ENCODE results near the gene FAM163B.

Gene FAM163B

DNA sequence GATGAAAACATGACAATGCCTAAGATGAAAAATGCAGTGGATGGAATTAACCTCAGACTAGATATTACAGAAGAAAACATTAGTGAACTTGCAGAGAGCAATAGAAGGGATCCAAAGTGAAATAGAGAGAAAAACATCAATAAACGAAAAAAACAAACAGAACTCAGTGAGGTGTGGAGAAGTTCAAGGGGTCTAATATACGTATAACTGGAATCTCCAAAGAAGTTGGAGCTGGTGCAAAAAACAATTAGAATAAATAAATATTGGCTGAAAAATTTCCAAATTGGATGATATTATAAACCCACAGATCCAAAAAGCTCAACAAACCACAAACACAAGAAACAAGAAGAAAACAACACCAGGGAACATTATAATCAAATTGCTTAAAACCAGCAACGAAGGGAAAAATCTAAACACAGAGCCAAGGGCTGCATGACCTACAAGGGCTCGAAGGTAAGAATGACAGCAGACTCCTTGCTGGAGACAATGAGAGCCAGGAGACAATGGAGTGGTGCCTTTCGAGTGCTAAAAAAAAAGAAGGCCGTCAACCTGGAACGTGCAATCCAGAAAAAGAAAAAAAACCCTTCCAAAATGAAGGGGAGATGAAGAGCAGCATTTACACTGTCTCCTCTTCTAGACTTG is 11.8 kb downstream of the FAM163B start:
- DNase-seq, result no peak

GRCh38 chr9:133595910-133596309 is 13.3 kb downstream of the FAM163B start:
- DNase-seq, result no peak

- DNase-seq, result no peak
Measured at GRCh38 chr9:133594310-133594709, 14.9 kb downstream of the FAM163B start.

DNA sequence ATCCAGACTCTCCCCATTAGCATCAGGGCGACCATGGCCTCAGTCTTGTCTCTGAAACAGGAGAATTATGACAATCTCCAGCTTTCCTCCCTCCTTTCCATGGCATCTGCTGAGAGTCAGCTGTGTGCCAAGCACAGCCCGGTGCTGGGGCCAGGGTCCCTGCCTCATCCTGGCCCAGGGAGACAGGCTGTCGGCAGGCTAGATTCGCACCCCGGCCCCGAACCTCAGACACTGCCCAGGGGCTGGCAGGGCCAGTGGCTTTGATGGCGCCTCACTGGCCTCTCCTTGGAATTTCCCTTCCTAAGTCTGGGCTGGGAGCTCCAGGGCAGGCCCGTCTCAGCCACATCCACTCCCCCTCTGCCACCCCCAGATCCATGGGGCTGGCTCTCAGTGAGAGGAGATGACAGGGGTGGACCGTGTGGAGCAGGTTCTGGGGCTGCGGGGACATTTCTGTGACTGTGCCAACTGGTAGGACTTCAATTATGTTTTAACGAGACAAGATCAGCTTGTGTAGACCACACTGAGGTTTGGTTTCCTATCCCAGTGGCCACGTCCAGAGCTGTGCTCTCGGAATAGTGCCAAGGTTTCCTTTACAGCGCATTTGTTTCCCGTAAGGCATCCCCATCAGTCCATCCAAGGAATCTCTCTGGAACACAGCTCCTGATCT is 15.5 kb downstream of the FAM163B start:
- DNase-seq, result no peak

- DNase-seq, result no peak
Measured at GRCh38 chr9:133592731-133593409, 16.3 kb downstream of the FAM163B start.

- no peak for DNase-seq
Measured at GRCh38 chr9:133591985-133592384, 17.2 kb downstream of the FAM163B start.

- DNase-seq, result no peak
Measured at GRCh38 chr9:133591116-133591910, 17.9 kb downstream of the FAM163B start.

DNA sequence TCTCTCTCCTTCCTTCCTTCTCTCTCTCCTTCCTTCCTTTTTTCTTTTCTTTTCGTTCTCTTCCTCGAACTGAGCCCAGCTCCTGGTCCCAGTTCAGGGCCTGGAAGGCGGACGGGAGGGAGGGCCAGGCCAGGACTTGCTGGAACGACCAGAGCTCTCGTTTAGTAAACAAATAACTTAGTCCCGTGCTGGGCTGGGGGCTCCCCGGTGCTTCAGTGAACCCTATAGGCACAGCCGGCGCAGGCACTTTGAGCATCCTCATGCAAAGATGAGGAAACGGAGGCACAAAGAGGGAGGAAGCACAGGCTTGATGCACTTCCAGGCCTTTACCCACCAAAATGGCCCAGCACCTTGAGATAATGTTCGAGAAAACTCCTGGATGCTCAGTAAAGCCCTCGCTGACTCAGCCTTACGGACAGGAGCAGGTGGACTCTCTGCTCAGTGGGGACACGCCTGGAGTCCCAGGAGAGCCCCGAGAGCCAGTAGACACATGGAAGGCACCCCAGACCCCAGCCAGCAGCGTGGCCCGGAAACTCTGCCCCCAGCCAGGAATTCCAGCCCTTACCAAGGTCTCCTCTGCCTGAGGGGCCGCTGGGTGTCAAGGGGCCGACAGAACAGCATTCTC is 18.8 kb downstream of the FAM163B start:
- no peak for DNase-seq

- DNase-seq, result no peak
Measured at GRCh38 chr9:133589454-133590227, 19.5 kb downstream of the FAM163B start.

GRCh38 chr9:133587466-133587865 is 21.7 kb downstream of the FAM163B start:
- DNase-seq, result no peak

- DNase-seq, result no peak
Measured at GRCh38 chr9:133587051-133587450, 22.1 kb downstream of the FAM163B start.

GRCh38 chr9:133585481-133586351 is 23.5 kb downstream of the FAM163B start:
- DNase-seq, result no peak

DNA sequence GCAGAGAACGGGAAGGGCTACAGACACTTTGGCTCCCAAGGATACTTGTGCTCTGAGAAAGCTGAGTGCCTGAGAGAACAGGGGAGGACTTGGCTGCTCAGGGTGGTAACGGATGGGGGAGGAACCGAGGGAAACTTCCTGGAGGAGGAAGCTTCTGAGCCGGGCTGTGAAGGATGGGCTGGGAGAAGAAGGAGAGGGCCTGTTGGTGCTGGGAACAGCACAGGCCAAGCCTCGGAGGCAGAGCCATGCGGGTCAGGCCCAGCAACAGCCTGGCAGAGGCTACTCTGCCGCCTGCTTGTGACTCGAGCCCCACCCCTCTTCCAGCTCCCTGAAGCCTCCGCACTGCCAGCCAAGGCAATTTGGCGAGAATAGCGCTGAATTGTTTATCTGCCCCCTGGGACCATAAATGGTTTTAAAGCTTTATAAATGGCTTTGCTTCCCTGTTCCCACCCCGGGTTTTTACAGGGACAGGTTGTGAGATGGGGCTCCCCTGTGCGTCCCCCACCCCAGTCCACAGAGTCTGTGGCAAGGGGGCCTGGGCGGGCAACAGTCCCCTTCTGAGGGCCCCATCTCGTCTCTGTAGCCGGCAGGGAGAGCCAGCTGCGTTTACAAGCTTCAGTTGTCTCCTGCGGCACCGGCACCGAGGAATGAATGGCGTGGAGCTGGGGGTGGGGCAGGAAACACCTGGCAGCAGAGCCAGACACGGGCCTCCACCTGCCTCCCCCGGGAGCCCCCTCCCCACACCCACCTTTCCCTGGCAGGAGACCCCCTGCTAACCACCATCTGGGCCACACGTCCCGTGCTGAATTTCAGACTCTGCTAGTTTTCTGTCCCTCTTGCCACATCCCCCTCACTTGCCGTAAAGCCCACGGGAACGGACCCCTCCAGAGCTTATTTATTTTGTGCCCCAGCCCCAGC is 24.4 kb downstream of the FAM163B start:
- peak in 1 of 2 experiments; percentile 17 for DNase-seq

DNA sequence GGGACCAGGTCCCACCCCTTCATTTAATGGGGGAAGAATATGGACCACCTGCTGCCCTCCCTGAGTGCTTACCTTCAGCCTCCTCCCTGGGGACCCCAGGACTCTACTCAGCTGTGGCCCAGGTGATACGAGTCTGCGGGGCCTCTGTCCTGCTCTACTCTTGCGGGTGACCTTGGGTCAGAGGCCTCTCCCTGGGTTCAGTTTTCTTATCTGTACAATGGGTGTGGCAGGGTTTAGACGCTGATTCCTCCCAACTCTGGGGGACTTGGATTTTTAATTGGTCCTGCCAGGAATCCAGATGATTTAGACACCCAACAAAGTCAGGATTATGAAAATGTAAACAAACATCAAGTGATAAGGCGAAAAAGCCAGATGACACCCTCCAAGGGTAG is 25.0 kb downstream of the FAM163B start:
- DNase-seq, result no peak

GRCh38 chr9:133583586-133583985 is 25.6 kb downstream of the FAM163B start:
- DNase-seq, result no peak

GRCh38 chr9:133583111-133583510 is 26.1 kb downstream of the FAM163B start:
- DNase-seq, result no peak

DNA sequence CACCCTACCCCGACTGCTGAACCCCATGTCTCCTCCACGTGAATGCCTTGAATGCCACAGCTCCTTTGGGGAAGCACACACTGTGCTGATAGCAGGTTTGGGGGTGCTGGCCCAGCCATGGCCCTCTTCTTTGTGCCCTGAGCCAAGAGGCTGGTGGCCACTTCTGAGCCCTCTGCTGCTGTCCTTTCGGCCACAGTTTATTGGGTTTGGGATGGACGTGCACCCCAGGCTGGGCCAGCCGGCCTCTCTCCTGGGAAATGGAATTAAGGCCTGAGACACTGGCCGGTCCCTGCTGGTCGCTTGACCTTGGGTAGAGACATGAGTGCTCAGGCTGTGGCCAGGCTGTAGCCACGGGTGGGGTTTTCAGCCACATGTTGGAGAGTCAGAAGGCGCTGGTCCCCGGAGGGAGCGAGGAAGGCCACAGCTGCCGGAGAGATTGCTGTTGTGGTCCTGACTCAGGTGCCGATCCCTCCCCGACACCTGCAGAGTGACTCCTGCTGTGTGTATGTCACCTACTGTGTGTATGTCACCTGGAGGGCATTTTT is 26.6 kb downstream of the FAM163B start:
- no peak for DNase-seq

DNA sequence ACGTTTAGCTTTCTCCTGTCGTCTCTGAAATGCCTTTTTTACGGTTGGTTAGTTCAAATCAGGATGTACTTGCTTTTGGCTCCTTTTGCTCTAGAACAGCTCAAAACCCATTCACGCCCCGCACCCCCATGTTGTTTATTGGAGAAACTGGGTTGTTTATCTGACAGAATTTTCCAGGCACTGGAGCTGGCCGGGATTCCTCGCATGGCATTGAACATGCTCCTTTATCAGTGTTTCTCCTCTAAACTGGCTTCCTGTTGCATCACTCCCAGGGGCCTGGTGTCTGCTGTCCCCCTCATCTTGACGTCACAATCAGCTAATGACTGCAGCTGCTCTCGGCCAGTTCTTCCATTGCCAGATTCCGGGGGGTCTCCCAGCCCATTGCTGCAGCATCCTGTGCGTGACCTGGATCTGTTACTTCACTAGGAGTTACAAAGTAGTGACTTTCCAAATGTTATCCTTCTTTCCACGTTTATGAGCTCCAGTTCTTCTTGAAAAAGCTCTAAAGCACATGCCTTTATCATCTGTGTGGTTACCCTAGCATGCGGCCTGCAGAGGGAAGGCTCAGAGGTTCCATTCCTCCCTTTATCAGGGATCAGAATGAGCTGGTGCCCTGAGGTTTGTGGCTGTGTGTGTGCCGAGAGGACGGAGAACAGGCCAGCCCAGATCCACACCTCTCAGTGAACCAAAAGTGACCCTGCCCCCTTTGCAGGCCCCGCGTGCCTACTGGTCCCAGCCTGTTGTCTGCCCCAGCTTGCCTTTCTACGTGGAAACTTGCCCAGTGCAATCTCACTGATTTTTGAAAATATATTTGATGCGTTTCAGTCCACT is 27.5 kb downstream of the FAM163B start:
- DNase-seq, result no peak

DNA sequence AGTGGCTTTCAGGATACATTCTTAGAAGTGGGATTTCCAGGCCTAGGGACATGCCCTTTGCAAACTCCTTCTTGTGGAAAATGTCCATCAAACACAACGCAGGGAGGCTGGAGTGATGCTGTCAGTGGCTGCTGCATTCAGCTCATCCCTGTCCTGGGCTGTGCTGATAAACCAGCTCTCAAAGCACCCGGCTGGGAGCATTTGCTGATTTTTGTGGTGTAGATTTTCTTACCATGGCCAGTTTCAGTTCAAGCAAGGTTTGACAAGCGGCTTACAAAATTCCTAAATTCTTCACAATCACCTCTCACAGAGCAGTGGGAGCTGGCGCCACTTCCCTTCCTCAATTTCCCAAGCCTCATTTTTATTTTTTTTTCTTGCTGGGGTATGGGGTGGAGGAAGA is 28.2 kb downstream of the FAM163B start:
- no peak for DNase-seq

Measured in NCI-H446 (cell line).